Ammon's horn (tissue), 1 donor: ENCODE data around the gene PES1.
A peak's percentile ranks its signal among the peaks of the same experiment; 100 is the strongest.
"Not testable (repeated sequence)": the region's sequence is repeated elsewhere in the genome, so short reads cannot be mapped to it uniquely, and the experiment has no call there.

Experiments used
- DNase-seq: peaks from one replicate; pipeline ENCODE4 v3.0.0-alpha.2; 2016; ENCODE audit warnings: low spot score

Gene PES1

DNA sequence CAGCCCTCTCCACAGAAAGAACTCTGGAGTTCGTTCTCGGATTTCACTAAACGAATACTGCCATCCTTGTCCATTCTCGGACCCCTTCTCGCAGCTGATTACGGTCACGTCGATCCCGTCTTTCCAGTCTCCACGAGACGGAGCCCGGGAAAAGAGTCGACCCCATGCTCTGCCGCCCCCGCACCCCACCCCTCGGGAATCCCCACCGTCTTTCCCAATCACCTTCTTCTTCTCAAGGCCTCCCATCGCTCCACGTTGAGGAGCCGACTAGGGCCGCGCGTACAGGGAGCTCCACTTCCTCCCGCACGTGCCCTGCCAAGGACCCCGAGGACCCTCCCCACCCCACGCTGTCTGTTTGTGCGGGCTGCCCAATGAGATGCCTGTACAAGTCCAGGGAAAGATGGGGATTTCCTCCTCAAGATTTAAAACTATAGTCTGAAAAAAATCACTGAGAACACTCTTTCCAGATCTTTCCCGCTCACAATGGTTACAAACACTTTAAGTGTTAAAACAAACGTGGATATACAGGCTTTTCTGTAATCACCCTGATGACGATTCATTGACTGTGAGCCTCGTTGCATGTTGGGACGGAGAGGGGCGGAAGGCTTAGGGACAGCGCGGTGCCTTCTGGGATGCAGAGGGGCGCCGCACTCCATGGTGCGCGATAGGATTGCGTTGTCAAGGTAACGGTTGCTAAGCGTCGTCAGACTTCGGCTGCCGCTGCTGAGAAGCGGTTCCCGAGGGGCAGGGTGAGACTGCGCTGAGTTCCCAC, at the start of gene PES1:
PES1 (minus strand) TSS at position 323 of the 772 bp plus-strand sequence; CDS start at position 246, 77 bp downstream.
- peak; percentile 99 for DNase-seq

GRCh38 chr22:30640839-30641430, 49.2 kb upstream of the PES1 start:
- DNase-seq = no peak

DNA sequence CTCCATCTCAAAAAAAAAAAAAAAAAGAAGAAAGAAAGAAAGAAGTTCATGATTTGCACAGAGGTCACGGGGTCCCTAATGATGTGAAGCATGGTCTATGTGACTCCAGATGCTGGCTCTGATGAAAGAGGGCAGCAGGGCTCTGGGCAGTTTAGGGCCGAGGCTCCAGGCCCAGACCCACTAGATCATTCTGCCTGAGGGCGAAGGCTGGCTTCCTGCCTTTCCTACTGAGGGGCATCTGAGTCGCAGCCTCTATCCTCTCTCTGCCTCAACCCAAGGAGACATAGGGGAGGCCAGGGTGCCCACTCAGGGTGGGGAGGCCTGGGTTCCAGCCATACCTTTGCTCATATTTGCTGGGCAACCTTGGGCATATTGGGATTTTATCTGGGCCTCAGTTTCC, 48.7 kb upstream of the PES1 start:
- no peak for DNase-seq

DNA sequence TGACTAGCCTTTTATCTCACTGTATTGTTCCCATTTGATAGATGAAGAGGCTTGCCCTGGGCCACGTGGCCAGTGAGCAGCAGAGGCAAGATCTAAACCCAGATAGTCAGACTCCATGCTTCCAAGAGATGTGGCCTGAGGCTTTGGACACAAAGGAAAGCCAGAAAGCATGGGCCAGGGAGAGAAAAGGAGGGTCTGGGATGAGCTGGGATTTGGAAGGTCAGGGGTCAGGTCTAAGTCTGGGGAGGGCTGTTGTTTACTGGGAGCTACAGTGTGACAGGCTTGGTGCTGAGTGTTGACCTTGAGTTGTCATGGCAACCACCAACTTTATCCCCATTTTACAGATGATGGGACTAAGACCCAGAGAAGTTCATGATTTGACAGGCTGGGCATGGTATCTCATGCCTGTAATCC, 46.0 kb upstream of the PES1 start:
- no peak for DNase-seq

DNA sequence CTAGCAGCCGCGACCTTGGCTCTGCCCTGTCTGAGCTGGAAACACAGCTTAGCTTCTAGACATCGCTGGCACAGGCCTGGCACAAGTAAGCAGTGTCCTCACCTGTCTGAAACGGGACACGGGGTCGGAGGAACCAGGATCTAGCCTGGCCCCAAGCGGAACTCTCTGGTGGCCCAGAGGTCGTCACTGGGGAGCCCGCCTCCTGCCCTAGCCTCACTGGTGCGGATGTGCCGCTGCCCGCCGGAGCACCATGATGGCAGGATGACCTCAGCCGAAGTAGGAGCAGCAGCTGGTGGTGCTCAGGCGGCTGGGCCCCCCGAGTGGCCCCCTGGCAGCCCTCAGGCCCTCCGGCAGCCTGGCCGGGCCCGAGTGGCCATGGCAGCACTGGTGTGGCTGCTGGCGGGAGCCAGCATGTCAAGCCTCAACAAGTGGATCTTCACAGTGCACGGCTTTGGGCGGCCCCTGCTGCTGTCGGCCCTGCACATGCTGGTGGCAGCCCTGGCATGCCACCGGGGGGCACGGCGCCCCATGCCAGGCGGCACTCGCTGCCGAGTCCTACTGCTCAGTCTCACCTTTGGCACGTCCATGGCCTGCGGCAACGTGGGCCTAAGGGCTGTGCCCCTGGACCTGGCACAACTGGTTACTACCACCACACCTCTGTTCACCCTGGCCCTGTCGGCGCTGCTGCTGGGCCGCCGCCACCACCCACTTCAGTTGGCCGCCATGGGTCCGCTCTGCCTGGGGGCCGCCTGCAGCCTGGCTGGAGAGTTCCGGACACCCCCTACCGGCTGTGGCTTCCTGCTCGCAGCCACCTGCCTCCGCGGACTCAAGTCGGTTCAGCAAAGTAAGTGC, 44.7 kb upstream of the PES1 start:
- DNase-seq = peak; percentile 49

GRCh38 chr22:30635273-30636225, 43.8 kb upstream of the PES1 start, which contains the start of gene SLC35E4:
Gene SLC35E4, plus strand, starts transcription at chr22:30635781. Its CDS starts 670 bp downstream, at chr22:30636451.
- peak; percentile 96 for DNase-seq

DNA sequence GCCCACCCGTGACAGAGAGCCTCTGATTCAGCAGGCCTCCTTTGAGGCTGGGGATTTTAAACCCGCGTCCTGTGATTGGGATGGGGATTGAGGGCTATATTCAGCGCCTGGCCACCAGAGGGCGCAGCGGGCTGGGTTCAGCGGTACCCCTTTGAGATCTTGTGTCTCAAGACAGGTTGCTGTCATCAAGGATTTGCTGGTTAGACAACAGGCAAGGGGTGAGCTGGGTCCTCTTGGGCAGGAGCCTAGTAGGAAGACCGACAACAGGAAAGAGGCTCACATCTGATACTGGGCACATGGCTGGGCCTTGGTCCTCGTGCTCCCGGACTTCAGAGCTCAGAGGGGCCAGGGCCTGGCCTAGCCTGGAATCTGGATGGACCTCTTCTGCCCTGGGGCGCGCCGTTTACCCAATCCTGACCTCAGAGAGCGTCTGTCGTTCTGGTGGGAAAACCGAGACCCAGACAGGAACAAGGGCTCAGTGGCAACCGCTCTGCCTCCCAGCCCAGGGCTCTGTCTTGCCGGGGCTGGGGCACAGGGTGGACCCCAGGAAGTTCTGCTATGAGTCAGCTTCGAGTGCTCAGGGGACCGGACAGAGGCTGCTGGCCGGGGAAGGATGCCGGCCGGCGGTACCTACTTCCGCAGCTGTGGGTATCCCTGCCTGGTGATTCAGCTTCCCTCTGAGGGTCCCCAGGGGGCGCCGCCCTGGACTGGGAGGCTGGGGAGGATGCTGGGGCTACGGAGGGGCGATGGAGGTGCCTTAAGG, 42.9 kb upstream of the PES1 start:
- peak; percentile 94 for DNase-seq

- not testable (repeated sequence) for DNase-seq
These were observed 39.8 kb upstream of the PES1 start for GRCh38 chr22:30631469-30631868.

GRCh38 chr22:30628491-30628890, 36.8 kb upstream of the PES1 start:
- DNase-seq = peak; percentile 74

DNA sequence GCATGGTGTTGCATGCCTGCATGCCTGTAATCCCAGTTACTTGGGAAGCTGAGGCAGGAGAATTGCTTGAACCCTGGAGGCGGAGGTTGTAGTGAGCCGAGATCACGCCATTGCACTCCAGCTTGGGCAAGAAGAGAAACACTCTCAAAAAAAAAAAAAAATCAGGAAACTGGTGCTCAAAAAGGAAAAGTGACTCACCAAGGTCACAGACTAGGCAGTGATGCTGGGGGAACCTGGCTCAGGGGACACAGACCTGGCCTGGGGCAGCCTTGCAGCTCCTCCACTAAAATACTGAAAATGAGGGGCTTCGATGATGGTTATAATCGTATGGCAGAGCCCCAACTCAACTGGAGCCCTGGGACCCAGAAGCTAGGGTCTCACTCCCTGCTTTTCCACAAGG, 35.8 kb upstream of the PES1 start:
- no peak for DNase-seq

- no peak for DNase-seq
These were observed 34.7 kb upstream of the PES1 start for GRCh38 chr22:30626413-30626812.

DNA sequence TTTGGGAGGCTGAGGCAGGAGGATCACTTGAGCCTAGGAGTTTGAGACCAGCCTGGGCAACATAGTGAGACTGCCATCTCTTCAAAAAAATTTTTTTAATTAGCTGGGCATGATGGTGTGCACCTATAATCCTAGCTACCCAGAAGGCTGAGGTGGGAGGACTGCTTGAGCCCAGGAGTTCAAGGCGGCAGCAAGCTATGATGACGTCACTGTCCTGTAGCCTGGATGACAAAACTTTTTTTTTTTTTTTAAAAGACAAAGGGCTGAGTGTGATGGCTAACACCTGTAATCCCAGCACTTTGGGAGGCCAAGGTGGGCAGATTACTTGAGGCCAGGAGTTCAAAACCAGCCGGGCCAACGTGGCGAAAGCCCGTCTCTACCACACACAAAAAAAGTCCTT, 28.2 kb upstream of the PES1 start:
- not testable (repeated sequence) for DNase-seq

DNA sequence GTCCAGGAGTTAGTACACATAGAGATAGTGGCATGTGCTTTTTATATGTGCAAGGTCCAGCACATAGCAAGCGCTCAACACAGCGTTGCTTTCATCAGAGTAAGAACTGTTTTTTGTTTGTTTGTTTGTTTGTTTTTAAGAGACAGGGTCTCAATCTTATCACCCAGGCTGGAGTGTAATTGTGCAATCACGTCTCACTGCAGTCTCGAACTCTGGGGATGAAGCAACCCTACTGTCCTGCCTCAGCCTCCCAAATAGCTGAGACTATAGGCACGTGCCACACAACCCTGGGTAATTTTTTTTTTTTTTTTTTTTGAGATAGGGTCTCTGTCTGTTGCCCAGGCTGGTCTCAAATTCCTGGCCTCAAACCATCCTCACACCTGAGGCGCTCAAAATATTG, 26.1 kb upstream of the PES1 start:
- no peak for DNase-seq

DNA sequence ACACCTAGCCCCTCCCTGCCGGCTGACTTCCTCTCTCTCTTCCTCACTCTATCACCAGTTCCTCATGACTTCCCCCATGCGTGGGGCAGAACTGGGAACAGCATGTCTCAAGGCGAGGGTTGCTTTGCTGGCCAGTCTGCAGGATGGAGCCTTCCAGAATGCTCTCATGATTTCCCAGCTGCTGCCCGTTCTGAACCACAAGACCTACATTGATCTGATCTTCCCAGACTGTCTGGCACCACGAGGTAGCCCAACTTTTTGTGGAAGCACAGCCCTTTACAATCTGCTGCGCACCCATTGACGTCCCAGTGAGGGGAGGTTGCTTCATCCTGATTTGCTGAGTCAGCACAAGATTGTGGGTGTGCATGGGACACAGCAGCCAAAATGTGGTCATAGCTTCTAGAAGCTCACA, 23.8 kb upstream of the PES1 start:
- DNase-seq = no peak

DNA sequence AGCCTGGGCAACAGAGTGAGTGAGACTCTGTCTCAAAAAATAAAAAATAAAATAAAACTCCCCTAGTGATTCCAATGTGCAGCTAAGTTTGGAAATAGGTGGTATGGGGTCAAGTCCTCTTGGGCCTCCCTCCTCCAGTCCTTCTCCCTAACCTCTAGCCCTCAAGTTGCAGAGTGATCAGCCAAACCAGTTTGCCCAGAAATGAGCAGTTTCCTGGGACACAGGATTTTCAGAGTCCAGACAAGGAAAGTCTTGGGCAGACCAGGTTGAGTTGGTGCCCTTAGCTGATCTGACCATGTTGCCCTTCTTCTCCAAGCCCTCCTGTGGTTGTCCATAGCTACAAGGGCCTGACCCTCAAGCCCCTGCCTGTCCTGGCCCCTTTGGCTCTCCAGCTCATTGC, 23.2 kb upstream of the PES1 start:
- no peak for DNase-seq

- DNase-seq = no peak
These were observed 22.6 kb upstream of the PES1 start for GRCh38 chr22:30614268-30614667.

- no peak for DNase-seq
These were observed 21.1 kb upstream of the PES1 start for GRCh38 chr22:30612789-30613188.

DNA sequence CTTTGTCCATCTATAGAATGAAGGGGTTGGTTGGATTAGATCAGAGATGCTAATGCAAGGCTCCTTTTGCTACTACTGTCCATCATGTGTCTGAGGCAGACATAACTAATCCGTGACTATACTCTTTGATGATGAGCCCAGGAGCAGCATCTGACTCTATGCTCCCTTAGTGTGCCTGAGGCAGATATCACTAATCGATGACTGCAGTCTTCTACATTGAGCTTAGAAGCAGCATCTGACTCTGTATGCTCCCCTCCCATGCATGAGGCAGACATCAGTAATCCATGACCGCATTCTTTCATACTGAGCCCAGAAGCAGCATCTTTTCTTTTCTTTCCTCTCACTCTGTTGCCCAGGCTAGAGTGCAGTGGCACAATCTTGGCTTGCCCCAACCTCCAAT, 19.5 kb upstream of the PES1 start:
- no peak for DNase-seq

DNA sequence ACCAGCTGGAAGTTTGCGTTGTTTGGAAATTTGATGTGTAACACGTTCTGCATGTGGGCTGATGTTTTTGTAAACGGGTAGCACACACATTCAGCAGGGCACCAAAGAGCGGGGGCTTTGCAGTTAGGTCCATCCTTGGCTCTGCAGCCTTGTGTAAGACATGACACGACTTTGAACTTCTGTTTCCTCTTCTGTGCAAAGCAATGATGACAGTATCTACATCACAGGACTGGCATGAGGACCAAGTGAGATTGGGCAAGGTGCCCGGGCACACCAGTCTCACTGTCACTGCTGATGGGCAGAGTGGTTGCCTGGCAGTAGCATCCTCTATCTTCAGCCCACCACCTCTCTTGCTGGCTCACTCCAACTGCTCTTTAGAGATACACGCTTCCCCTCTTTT, 18.6 kb upstream of the PES1 start:
- peak; percentile 56 for DNase-seq

DNA sequence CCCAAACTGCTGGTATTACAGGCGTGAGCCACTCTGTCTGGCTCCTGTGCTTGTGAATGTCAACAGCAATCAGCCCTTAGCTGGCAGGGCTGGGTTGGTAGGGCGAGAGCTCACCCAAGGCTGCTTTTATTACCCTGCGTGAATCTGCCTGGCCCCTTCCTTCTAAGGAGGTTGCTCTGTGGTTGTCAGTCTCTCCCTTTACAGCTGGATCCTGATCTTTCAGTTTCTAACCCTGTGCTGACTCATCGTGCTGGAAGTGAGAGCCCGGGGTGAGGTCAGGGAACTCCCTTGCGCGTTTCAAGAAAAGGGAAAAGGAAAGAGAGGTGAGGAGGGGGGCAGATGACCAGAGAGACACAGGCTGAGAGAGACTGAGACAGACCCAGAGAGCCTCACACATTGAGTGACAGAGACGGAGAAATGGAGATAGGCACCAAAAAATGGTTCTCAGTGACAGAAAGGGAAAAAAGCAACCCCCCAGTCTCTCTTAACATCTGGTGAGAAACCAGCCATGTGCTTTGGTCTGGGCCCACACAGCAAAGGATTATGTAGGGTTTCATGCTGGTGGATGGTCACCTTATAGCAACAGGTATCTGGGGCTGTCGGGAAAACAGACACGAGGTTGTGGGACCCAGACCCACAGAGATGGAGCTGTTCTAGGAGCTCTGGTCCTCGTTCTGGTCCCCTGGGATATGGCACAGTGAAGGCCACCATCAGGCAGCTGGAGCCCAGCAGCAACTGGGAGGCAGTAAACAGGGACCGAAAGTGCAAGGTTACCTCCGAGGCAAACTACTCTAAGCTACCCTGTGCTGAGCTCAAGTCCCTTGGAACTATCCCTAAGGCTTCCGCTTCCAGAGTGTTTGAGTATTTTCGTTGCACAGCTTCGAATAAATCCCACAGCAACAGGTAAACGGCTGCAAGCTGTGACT, 17.8 kb upstream of the PES1 start:
- DNase-seq = peak; percentile 41
